Measurements from ENCODE around the gene FASTKD3.

FASTKD3 gene

DNA sequence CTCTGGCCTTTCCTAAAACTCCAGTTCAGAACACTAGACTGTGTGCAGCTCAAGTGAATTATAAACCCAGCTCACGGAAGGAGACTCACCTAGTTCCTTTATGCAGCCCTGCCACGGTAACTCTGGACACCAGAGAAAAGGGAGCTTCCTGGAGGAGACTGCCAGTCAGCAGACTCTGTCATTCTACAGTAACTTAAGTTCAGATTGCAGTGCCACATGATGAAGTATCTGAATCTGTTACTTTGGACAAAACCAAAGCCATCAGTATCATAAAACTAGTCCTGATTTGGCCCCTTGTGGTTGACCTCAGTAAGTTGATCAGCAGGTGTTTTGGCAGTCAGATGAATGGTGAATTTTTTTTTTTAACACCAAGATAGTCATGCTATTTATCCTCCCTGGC, 2.8 kb upstream of the FASTKD3 start:
- Histone ChIP-seq H3K4me3 (replicated peaks; ENCODE audit: low read depth, low read length) (no peak overlapping the region), H3K36me3 (ENCODE audit: control insufficient read depth, insufficient read depth, low read length) (peaks cover 3% of the 10 kb centered on the region), H3K27me3 (replicated peaks; ENCODE audit: control insufficient read depth, insufficient read depth, low read length) (no peaks in the 10 kb centered on the region)
- no peak for DNase-seq (ENCODE audit: extremely low read depth, insufficient read length)
- TF ChIP-seq, protein P1, sequence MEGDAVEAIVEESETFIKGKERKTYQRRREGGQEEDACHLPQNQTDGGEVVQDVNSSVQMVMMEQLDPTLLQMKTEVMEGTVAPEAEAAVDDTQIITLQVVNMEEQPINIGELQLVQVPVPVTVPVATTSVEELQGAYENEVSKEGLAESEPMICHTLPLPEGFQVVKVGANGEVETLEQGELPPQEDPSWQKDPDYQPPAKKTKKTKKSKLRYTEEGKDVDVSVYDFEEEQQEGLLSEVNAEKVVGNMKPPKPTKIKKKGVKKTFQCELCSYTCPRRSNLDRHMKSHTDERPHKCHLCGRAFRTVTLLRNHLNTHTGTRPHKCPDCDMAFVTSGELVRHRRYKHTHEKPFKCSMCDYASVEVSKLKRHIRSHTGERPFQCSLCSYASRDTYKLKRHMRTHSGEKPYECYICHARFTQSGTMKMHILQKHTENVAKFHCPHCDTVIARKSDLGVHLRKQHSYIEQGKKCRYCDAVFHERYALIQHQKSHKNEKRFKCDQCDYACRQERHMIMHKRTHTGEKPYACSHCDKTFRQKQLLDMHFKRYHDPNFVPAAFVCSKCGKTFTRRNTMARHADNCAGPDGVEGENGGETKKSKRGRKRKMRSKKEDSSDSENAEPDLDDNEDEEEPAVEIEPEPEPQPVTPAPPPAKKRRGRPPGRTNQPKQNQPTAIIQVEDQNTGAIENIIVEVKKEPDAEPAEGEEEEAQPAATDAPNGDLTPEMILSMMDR (IDR thresholded peaks at IDR 0.05; ENCODE audit: insufficient read depth, low read length, poor library complexity, severe bottlenecking), result no peak

- Histone ChIP-seq H3K27me3 (replicated peaks; ENCODE audit: control insufficient read depth, insufficient read depth, low read length) (no peaks in the 10 kb centered on the region), H3K4me3 (replicated peaks; ENCODE audit: low read depth, low read length) (peak overlapping the region; percentile 92), H3K36me3 (ENCODE audit: control insufficient read depth, insufficient read depth, low read length) (no peaks in the 10 kb centered on the region)
- TF ChIP-seq, protein P1 (IDR thresholded peaks at IDR 0.05; ENCODE audit: insufficient read depth, low read length, poor library complexity, severe bottlenecking), result no peak
- DNase-seq (ENCODE audit: extremely low read depth, insufficient read length), result no peak
Observed at GRCh38 chr5:7869474-7870136, 774 bp upstream of the FASTKD3 start.

GRCh38 chr5:7868427-7868772, 431 bp downstream of the FASTKD3 start:
- Histone ChIP-seq H3K36me3 (ENCODE audit: control insufficient read depth, insufficient read depth, low read length) (no peaks in the 10 kb centered on the region; the same call in 1 of the 2 replicates), H3K27me3 (replicated peaks; ENCODE audit: control insufficient read depth, insufficient read depth, low read length) (no peaks in the 10 kb centered on the region), H3K4me3 (replicated peaks; ENCODE audit: low read depth, low read length) (peak overlapping the region; percentile 92)
- TF ChIP-seq, protein P1 (IDR thresholded peaks at IDR 0.05; ENCODE audit: insufficient read depth, low read length, poor library complexity, severe bottlenecking), result no peak
- DNase-seq (ENCODE audit: extremely low read depth, insufficient read length), result no peak

GRCh38 chr5:7867260-7867659, 1.6 kb downstream of the FASTKD3 start:
- TF ChIP-seq, protein P1 (IDR thresholded peaks at IDR 0.05; ENCODE audit: insufficient read depth, low read length, poor library complexity, severe bottlenecking), result no peak
- no peak for DNase-seq (ENCODE audit: extremely low read depth, insufficient read length)
- Histone ChIP-seq H3K27me3 (replicated peaks; ENCODE audit: control insufficient read depth, insufficient read depth, low read length) (no peaks in the 10 kb centered on the region), H3K36me3 (ENCODE audit: control insufficient read depth, insufficient read depth, low read length) (no peaks in the 10 kb centered on the region; the same call in 1 of the 2 replicates), H3K4me3 (replicated peaks; ENCODE audit: low read depth, low read length) (no peak overlapping the region)

GRCh38 chr5:7866196-7866595, 2.6 kb downstream of the FASTKD3 start:
- no peak for DNase-seq (ENCODE audit: extremely low read depth, insufficient read length)
- Histone ChIP-seq H3K27me3 (replicated peaks; ENCODE audit: control insufficient read depth, insufficient read depth, low read length) (no peaks in the 10 kb centered on the region), H3K4me3 (replicated peaks; ENCODE audit: low read depth, low read length) (no peak overlapping the region), H3K36me3 (ENCODE audit: control insufficient read depth, insufficient read depth, low read length) (peaks cover 3% of the 10 kb centered on the region)
- TF ChIP-seq, protein P1 (IDR thresholded peaks at IDR 0.05; ENCODE audit: insufficient read depth, low read length, poor library complexity, severe bottlenecking), result no peak
